ENCODE measurements around the gene FKBP1A. TPM values are rescaled to one million over a fixed set of nuclear protein-coding genes. Genes with fewer than 3 reads are reported as not detected.
"Not testable (repeated sequence)": the region's sequence is repeated elsewhere in the genome, so short reads cannot be mapped to it uniquely, and the experiment has no call there.

The FKBP1A gene
- total and polyA plus RNA-seq, 10 of the 15 experiments (the other 5 are each of a cell fraction or from before 2014, with no cell fraction given): 103 to 687 (median 254) TPM

DNA sequence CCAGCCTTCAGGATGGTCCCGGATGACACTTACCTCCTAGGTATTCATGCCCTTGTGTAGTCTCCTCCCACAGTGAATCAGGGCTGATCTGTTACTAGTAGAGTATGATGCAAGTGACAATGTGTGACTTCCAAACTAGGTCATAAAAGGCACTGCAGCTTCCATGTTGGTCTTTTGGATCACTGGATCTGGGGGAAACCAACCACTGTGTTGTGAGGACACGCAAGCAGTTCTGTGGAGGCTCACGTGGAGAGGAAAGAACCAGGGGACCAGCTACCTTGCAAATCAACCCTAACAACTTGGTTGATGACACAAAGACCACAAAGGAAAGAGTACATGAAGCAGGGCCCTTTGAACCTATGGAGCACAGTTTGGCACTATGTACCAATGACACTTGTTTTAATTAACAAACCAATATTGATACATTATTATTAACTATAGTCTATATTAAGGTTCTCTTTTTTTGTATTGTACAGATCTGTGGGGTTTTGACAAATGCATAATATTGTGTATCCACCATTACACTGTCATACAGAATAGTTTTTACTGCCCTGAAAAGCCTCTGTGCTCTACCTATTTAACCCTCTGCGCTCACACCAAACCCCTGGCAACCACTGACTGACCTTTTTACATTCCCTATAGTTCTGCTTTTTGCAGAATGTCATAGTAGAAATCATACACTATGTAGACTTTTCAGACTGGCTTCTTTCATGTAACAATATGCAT is 47.7 kb downstream of the FKBP1A start:
- intact Hi-C loops (cut with micrococcal nuclease; ENCODE audit: unreplicated experiment): no loop called here
- Histone ChIP-seq H4K20me1 (ENCODE audit: control insufficient read depth, insufficient read depth) (no peaks in the 10 kb centered on the region; the same call in 1 of the 2 replicates), H3K4me3 (no peak overlapping the region), H3K9me3 (replicated peaks; ENCODE audit: control insufficient read depth, insufficient read depth, low read length) (no peaks in the 10 kb centered on the region; the same call in 2 of the 3 replicates), H3K36me3 (ENCODE audit: control insufficient read depth in 2 of 2, insufficient read depth in 2 of 2, low read length in 1 of 2) (no peaks in the 10 kb centered on the region; a peak in 1 of 4 replicates), H3K4me2 (ENCODE audit: control insufficient read depth, insufficient read depth) (no peak overlapping the region), H3K4me1 (ENCODE audit: control insufficient read depth, insufficient read depth, low read length) (no peaks in the 10 kb centered on the region), H3K9ac (ENCODE audit: control insufficient read depth, insufficient read depth, low read length) (no peak overlapping the region), H3K27me3 (replicated peaks in 1 of 2; ENCODE audit: control insufficient read depth in 2 of 2, insufficient read depth in 2 of 2, low read length in 1 of 2) (no peaks in the 10 kb centered on the region), H3K79me2 (ENCODE audit: control insufficient read depth, insufficient read depth, low read length) (no peaks in the 10 kb centered on the region), H3K27ac (ENCODE audit: control insufficient read depth, insufficient read depth) (no peak overlapping the region), H2AFZ (ENCODE audit: control insufficient read depth, low read depth, low read length) (no peak overlapping the region)
- FAIRE-seq: no peak
- CTCF ChIA-PET: interaction anchor here (0.9 to 1.4 kb wide), 5 partner anchors 9 to 159 kb away, joined by 3 to 5 read pairs (median 3); no protein-coding TSS in a partner anchor
- WGBS (ENCODE audit: insufficient coverage, insufficient replicate concordance, low lambda C conversion rate, missing lambda C conversion rate): 84% methylated on average over 4 of the region's 4 CpGs
- POLR2A ChIA-PET: interaction anchor here (1.5 kb wide), 1 partner anchor 21 kb away, joined by 3 read pairs; no protein-coding TSS in a partner anchor
- SMC1A ChIA-PET (ENCODE audit: uncharacterized antibody, unreplicated experiment): interaction anchor here (1.0 kb wide), 1 partner anchor 90 kb away, joined by 4 read pairs; no protein-coding TSS in a partner anchor
- no peak for DNase-seq (ENCODE audit: low read depth, low spot score)
- ATAC-seq: no peak
- BruUV-seq (replicated peaks): no TSS peak
- in situ Hi-C loops (cut with MboI): no loop called here
- RAD21 ChIA-PET (ENCODE audit: unreplicated experiment): no interaction called here
- TF ChIP-seq, protein P1, sequence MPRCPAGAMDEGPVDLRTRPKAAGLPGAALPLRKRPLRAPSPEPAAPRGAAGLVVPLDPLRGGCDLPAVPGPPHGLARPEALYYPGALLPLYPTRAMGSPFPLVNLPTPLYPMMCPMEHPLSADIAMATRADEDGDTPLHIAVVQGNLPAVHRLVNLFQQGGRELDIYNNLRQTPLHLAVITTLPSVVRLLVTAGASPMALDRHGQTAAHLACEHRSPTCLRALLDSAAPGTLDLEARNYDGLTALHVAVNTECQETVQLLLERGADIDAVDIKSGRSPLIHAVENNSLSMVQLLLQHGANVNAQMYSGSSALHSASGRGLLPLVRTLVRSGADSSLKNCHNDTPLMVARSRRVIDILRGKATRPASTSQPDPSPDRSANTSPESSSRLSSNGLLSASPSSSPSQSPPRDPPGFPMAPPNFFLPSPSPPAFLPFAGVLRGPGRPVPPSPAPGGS (IDR thresholded peaks at IDR 0.05; ENCODE audit: borderline replicate concordance, insufficient read depth, low read depth, low read length, poor library complexity, severe bottlenecking): no peak
- TF ChIP-seq ZNF622 (IDR thresholded peaks at IDR 0.05): no peak
- TF ChIP-seq, protein P2, sequence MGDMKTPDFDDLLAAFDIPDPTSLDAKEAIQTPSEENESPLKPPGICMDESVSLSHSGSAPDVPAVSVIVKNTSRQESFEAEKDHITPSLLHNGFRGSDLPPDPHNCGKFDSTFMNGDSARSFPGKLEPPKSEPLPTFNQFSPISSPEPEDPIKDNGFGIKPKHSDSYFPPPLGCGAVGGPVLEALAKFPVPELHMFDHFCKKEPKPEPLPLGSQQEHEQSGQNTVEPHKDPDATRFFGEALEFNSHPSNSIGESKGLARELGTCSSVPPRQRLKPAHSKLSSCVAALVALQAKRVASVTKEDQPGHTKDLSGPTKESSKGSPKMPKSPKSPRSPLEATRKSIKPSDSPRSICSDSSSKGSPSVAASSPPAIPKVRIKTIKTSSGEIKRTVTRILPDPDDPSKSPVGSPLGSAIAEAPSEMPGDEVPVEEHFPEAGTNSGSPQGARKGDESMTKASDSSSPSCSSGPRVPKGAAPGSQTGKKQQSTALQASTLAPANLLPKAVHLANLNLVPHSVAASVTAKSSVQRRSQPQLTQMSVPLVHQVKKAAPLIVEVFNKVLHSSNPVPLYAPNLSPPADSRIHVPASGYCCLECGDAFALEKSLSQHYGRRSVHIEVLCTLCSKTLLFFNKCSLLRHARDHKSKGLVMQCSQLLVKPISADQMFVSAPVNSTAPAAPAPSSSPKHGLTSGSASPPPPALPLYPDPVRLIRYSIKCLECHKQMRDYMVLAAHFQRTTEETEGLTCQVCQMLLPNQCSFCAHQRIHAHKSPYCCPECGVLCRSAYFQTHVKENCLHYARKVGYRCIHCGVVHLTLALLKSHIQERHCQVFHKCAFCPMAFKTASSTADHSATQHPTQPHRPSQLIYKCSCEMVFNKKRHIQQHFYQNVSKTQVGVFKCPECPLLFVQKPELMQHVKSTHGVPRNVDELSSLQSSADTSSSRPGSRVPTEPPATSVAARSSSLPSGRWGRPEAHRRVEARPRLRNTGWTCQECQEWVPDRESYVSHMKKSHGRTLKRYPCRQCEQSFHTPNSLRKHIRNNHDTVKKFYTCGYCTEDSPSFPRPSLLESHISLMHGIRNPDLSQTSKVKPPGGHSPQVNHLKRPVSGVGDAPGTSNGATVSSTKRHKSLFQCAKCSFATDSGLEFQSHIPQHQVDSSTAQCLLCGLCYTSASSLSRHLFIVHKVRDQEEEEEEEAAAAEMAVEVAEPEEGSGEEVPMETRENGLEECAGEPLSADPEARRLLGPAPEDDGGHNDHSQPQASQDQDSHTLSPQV (IDR thresholded peaks at IDR 0.05): no peak
- TF ChIP-seq RUNX3 (IDR thresholded peaks at IDR 0.05; ENCODE audit: low read length): no peak
- TF ChIP-seq SIN3A (IDR thresholded peaks at IDR 0.05; ENCODE audit: low read depth, low read length): no peak
- TF ChIP-seq GABPA (IDR thresholded peaks at IDR 0.05; ENCODE audit: low read depth): no peak

DNA sequence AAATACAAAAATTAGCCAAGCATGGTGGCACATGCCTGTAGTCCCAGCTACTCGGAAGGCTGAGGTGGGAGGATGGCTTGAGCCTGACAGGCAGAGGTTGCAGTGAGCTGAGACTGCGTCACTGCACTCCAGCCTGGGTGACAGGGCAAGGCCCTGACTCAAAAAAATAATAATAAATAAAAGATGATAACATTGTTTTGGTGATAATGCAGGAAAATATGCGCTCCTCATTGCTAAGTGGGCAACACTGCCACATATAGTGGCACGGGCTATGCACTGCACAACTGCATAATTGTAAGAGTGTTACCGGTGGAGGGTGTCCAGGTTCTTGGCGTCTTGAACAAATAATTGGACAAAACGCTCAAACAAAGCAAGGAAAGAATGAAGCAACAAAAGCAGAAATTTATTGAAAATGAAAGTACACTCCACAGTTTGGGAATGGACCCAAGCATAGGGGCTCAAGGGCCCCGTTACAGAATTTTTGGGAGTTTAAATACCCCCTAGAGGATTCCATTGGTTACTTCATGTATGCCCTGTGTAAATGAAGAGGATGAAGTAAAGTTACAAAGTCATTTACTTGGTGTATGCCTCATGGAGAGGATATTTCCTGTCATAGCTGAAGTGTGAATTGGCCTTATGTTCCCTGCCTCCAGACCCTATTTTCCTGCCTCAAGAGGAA is 49.3 kb downstream of the FKBP1A start:
- RAD21 ChIA-PET (ENCODE audit: unreplicated experiment); H3K4me1 ChIP-seq (ENCODE audit: control insufficient read depth, insufficient read depth, low read length); SMC1A ChIA-PET (ENCODE audit: uncharacterized antibody, unreplicated experiment); H4K20me1 ChIP-seq (ENCODE audit: control insufficient read depth, insufficient read depth); BruUV-seq (replicated peaks); H3K27me3 ChIP-seq (replicated peaks in 1 of 2; ENCODE audit: control insufficient read depth in 2 of 2, insufficient read depth in 2 of 2, low read length in 1 of 2); H3K9ac ChIP-seq (ENCODE audit: control insufficient read depth, insufficient read depth, low read length); in situ Hi-C loops (cut with MboI); DNase-seq (ENCODE audit: low read depth, low spot score); H3K4me3 ChIP-seq; intact Hi-C loops (cut with micrococcal nuclease; ENCODE audit: unreplicated experiment); H3K27ac ChIP-seq (ENCODE audit: control insufficient read depth, insufficient read depth); H3K79me2 ChIP-seq (ENCODE audit: control insufficient read depth, insufficient read depth, low read length); H3K36me3 ChIP-seq (ENCODE audit: control insufficient read depth in 2 of 2, insufficient read depth in 2 of 2, low read length in 1 of 2); FAIRE-seq; H3K4me2 ChIP-seq (ENCODE audit: control insufficient read depth, insufficient read depth); H3K9me3 ChIP-seq (replicated peaks; ENCODE audit: control insufficient read depth, insufficient read depth, low read length); H2AFZ ChIP-seq (ENCODE audit: control insufficient read depth, low read depth, low read length); ATAC-seq: not testable (repeated sequence)
- over 99% methylated on average over 8 of the region's 8 CpGs for WGBS (ENCODE audit: insufficient coverage, insufficient replicate concordance, low lambda C conversion rate, missing lambda C conversion rate)
- POLR2A ChIA-PET: interaction anchor here (1.5 kb wide), 1 partner anchor 19 kb away, joined by 3 read pairs; no protein-coding TSS in a partner anchor
- CTCF ChIA-PET: interaction anchor here (1.1 to 1.4 kb wide), 2 partner anchors 14 to 46 kb away, joined by 4 to 5 read pairs; no protein-coding TSS in a partner anchor

Data from GM12878 (cell line).